NB4 (cell line): ENCODE data around the gene NR2F2.

Experiments
- DNase-seq: peaks from one replicate; pipeline ENCODE4 v3.0.0; 2010; ENCODE audit warnings: low read depth
- H3K4me3 ChIP-seq: one replicate; pipeline ENCODE4 v1.5.1; 2011; ENCODE audit warnings: mild to moderate bottlenecking, low read depth, low read length, moderate library complexity
- MYC ChIP-seq: IDR thresholded peaks from 2 replicates; pipeline ENCODE4 v1.6.1; 2011; ENCODE audit warnings: low read depth, low read length
- POLR2A ChIP-seq: IDR thresholded peaks from 2 replicates; pipeline ENCODE4 v1.6.1; 2011; ENCODE audit warnings: mild to moderate bottlenecking; ENCODE audit not compliant: insufficient read length; ENCODE audit errors: extremely low read depth
- TF ChIP-seq, protein P1 (sequence below): IDR thresholded peaks from 2 replicates; pipeline ENCODE4 v1.6.1; 2011; ENCODE audit warnings: low read depth, low read length
- TF ChIP-seq, protein P2 (sequence below): IDR thresholded peaks from one replicate; pipeline ENCODE4 v1.5.1; 2012; ENCODE audit warnings: low read depth, low read length

Gene NR2F2

DNA sequence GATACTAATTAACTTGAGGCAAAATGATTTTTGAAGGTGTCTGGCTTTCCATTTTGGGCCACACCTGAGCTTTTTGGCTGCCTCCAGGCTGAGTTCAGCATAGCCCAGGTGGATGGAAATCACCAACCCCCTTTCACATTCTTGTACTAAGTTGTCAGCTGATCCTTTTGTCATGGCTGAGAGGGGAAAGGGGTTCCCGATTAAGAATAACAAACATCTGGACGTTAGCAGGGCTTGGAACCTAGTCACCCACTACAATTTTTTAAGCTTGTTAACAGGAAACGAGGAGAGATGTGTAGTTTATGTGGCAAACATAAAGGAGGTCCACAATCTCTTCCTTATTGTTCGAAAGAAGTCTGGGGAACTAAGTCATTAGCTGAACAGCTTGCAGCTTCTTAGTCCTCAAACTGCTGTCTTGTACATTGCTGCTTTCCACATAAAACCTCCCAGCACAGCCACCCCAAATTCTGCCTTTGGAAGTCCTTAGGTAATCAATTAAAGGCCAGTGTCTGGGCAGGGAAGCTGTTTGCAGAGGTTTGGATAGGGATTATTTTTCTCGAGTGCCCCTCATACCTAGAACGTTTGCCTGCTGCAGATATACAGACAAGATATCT is 5.0 kb downstream of the NR2F2 start:
- TF ChIP-seq MYC (no peak), POLR2A (no peak)
- DNase-seq, result no peak
- H3K4me3 ChIP-seq, result peak overlapping the region; percentile 94

DNA sequence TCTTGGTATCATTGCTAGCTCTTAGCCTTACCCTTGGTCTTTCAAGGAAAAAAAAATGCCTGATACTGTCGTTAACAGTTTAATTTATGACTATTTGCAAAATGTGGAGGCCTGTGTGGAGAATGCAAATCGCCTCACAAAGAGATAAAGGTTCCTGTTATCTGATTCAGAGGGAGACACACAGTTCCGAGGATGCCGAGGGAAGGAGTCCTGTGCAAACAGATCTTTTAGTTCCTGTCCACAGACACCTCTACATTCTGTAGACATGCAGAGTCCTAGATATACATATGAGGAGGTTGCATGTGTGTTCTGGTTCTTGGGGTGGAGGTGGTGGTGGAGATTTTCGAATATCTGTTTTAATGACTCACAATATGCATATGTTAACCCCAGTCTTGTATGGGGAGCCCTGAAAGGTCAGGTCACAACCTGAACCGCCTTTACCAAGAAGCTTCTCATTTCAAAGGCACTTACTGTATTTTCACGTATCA is 5.7 kb downstream of the NR2F2 start:
- TF ChIP-seq POLR2A, result no peak
- TF ChIP-seq, protein P1, sequence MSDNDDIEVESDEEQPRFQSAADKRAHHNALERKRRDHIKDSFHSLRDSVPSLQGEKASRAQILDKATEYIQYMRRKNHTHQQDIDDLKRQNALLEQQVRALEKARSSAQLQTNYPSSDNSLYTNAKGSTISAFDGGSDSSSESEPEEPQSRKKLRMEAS, result no peak
- TF ChIP-seq, protein P2, sequence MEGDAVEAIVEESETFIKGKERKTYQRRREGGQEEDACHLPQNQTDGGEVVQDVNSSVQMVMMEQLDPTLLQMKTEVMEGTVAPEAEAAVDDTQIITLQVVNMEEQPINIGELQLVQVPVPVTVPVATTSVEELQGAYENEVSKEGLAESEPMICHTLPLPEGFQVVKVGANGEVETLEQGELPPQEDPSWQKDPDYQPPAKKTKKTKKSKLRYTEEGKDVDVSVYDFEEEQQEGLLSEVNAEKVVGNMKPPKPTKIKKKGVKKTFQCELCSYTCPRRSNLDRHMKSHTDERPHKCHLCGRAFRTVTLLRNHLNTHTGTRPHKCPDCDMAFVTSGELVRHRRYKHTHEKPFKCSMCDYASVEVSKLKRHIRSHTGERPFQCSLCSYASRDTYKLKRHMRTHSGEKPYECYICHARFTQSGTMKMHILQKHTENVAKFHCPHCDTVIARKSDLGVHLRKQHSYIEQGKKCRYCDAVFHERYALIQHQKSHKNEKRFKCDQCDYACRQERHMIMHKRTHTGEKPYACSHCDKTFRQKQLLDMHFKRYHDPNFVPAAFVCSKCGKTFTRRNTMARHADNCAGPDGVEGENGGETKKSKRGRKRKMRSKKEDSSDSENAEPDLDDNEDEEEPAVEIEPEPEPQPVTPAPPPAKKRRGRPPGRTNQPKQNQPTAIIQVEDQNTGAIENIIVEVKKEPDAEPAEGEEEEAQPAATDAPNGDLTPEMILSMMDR, result no peak
- TF ChIP-seq MYC, result no peak
- DNase-seq, result no peak
- H3K4me3 ChIP-seq, result peak overlapping the region; percentile 94

DNA sequence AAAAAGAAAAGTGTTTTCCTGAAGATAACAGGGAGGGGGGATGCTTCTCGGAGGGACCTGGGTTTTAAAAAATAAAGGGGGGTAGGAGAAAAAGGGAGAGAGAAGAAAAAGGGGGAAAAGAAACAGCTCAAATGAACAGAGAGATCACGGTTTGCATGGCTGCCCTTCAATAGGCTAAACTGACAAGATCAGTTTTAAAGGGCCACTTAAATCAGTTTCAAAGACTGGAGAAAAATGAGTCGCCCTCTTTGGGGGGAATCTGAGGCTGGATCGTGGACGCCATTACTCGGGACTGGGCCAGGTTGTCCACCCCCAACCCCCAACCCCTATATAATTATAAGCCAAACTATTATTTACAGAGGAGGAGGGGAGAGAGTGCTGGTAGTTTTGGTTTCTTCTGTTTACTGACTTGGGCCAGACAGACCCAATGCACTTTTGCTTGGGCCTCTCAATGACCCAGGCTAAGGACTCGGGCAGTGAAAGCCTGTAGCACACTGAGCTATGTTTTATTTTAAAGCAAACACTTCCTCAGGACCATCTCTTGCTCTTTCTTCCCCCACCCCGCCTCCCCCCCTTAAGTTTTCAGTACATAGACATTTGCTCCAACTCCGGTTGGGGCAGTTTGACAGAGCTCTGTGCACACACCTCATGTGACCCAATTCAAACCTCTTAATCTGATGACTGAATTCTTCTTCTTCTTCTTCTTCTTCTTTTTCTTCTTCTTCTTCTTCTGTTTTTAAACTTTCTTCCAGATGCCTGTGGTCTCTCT is 6.3 kb downstream of the NR2F2 start:
- TF ChIP-seq, protein P1, result no peak
- TF ChIP-seq MYC (no peak), POLR2A (no peak)
- TF ChIP-seq, protein P2, result no peak
- peak overlapping the region; percentile 94 for H3K4me3 ChIP-seq
- DNase-seq, result no peak

DNA sequence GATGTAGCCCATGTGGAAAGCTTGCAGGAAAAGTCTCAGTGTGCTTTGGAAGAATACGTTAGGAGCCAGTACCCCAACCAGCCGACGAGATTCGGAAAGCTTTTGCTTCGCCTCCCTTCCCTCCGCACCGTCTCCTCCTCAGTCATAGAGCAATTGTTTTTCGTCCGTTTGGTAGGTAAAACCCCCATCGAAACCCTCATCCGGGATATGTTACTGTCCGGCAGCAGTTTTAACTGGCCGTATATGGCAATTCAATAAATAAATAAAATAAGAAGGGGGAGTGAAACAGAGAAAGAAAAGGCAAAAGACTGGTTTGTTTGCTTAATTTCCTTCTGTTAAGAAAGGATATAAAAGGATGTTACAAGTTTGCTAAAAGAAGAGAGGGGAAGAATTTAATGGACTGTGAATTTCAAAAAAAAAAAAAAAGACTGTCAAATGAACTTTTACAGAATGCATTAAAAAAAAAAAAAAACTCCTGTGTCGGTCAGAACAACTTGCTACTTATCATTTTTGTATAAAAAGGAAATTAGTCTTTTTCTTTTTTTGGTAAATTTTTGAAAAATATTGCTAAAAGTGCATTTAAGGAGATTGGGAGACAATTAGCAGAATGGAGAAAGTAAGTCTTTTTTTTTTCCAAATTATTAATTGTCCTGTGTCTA is 7.0 kb downstream of the NR2F2 start:
- TF ChIP-seq, protein P1, result no peak
- TF ChIP-seq POLR2A, result no peak
- no peak for TF ChIP-seq MYC
- TF ChIP-seq, protein P2, result no peak
- DNase-seq, result no peak
- H3K4me3 ChIP-seq, result peak overlapping the region; percentile 94

DNA sequence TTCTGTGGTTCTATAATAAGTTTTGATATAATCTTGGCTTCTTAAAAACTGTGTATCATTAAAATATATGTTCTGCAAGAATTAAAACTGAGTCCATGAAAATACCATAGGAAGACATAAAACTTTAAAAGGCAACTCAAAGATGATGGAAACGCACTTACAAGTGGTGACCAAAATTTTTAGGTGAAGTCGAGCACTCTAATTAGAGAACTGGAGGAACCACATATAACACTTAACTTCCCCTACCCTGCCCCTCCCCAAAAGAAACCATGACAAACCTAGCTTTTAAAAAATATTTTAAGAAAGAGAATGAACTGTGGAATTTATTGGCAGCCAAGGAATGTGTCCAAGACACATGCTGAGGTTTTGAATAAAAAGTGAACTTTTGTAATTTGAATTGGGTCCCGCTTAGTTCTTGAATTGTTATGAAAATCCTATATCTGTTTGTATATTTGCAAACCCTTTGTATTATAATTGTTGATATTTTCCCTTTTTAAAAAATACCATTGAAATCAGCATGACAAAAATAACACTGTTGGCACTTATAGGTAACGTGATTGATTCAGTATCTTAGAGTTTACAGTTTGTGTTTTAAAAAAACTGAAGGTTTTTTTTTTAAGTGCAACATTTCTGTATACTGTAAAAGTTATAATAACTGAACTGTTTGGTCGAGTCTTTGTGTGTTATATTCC is 7.7 kb downstream of the NR2F2 start:
- no peak for DNase-seq
- peak overlapping the region; percentile 94 for H3K4me3 ChIP-seq
- TF ChIP-seq, protein P2, result no peak
- TF ChIP-seq, protein P1, result no peak
- no peak for TF ChIP-seq POLR2A
- TF ChIP-seq MYC, result no peak
